Osteoblast (primary cell): ENCODE data around the gene KIAA0408. TPM values are rescaled to one million over a fixed set of nuclear protein-coding genes. Genes with fewer than 3 reads are reported as not detected.

ENCODE experiments used
- DNase-seq: peaks from one replicate; pipeline ENCODE4 v3.0.0; 2011; ENCODE audit warnings: low spot score, mixed read lengths; ENCODE audit not compliant: insufficient read length; ENCODE audit errors: missing footprints
- H2AFZ ChIP-seq: 2 replicates; pipeline ENCODE4 v1.6.0; 2011; ENCODE audit warnings: mild to moderate bottlenecking, low read length
- H3K27ac ChIP-seq: 2 replicates; pipeline ENCODE4 v1.5.1; 2011; ENCODE audit warnings: mild to moderate bottlenecking, low read depth, low read length, moderate library complexity
- H3K27me3 ChIP-seq: 2 replicates; pipeline ENCODE4 v1.6.0; 2012; ENCODE audit warnings: mild to moderate bottlenecking, control low read depth, inconsistent platforms, low read length, moderate library complexity; ENCODE audit not compliant: insufficient read depth
- H3K36me3 ChIP-seq: 2 replicates; pipeline ENCODE4 v1.5.1; 2011; ENCODE audit warnings: mild to moderate bottlenecking, low read length, control low read depth, moderate library complexity; ENCODE audit not compliant: insufficient read depth
- H3K4me1 ChIP-seq: 2 replicates; pipeline ENCODE4 v1.5.1; 2011; ENCODE audit warnings: mild to moderate bottlenecking, low read length, control low read depth, moderate library complexity; ENCODE audit not compliant: insufficient read depth
- H3K4me2 ChIP-seq: 2 replicates; pipeline ENCODE4 v1.6.0; 2011; ENCODE audit warnings: mild to moderate bottlenecking, low read length; ENCODE audit not compliant: insufficient read depth
- H3K4me3 ChIP-seq: fragments of 200-600 bp; sonication (generic); 3 replicates; pipeline ENCODE4 v1.5.1; 2012; ENCODE audit warnings: mild to moderate bottlenecking, low read length, inconsistent platforms; ENCODE audit not compliant: insufficient read depth
- H3K79me2 ChIP-seq: 2 replicates; pipeline ENCODE4 v1.6.0; 2012; ENCODE audit warnings: mild to moderate bottlenecking, low read length, control low read depth, inconsistent platforms; ENCODE audit not compliant: insufficient read depth
- H3K9me3 ChIP-seq: 2 replicates; pipeline ENCODE4 v1.5.1; 2011; ENCODE audit warnings: low read depth, low read length, control low read depth
- H4K20me1 ChIP-seq: 2 replicates; pipeline ENCODE4 v1.6.0; 2012; ENCODE audit warnings: mild to moderate bottlenecking, low read length, control low read depth; ENCODE audit not compliant: insufficient read depth
- total RNA-seq: library from RNA; depleted of rRNA; stranded (reverse); fragments of >200 nt; gene quantifications from 2 replicates; pipeline ENCODE4 v1.2.3, GENCODE V29; 2012
- TF ChIP-seq, protein P1 (sequence below): IDR thresholded peaks from 2 replicates; pipeline ENCODE4 v1.5.1; 2011; ENCODE audit warnings: mild to moderate bottlenecking, low read depth, low read length, moderate library complexity; ENCODE audit errors: extremely low read depth

Gene KIAA0408
- 1.8 and 2.5 TPM in 2 replicates for total RNA-seq

DNA sequence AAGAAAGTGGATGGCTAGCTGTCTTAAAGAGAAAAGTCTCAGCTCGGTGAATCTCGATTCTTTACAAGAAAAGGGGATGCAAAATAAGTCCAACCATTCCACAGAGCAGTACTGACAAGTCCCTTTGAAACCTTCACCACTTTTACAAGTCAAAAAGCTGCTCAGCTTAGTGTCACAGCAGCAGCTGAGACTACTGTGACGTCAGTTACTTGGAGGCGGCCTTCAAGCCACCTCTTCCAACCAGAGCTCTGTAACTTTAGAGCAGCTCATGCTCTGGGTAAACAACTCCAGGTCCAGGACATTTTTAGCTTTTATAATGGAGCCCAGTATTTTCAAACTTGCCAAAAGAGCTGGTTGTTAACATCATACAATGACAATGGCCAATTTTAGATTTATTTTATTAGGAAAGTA, at the start of gene KIAA0408:
KIAA0408 (minus strand) TSS at position 159 of the 411 bp plus-strand sequence. CDS start 5,408 bp downstream, outside the sequence.
- no peaks in the 10 kb centered on the region for H3K9me3 ChIP-seq
- peak within 1 kb of the TSS; percentile 57 for H3K4me3 ChIP-seq
- H4K20me1 ChIP-seq = no peaks in the 10 kb centered on the region
- no peaks in the 10 kb centered on the region for H3K36me3 ChIP-seq
- H3K27ac ChIP-seq = peak within 1 kb of the TSS; percentile 76
- peaks cover 36% of the 10 kb centered on the region for H3K4me1 ChIP-seq
- H3K27me3 ChIP-seq = no peaks in the 10 kb centered on the region
- no peak for DNase-seq
- TF ChIP-seq, protein P1, sequence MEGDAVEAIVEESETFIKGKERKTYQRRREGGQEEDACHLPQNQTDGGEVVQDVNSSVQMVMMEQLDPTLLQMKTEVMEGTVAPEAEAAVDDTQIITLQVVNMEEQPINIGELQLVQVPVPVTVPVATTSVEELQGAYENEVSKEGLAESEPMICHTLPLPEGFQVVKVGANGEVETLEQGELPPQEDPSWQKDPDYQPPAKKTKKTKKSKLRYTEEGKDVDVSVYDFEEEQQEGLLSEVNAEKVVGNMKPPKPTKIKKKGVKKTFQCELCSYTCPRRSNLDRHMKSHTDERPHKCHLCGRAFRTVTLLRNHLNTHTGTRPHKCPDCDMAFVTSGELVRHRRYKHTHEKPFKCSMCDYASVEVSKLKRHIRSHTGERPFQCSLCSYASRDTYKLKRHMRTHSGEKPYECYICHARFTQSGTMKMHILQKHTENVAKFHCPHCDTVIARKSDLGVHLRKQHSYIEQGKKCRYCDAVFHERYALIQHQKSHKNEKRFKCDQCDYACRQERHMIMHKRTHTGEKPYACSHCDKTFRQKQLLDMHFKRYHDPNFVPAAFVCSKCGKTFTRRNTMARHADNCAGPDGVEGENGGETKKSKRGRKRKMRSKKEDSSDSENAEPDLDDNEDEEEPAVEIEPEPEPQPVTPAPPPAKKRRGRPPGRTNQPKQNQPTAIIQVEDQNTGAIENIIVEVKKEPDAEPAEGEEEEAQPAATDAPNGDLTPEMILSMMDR = no peak
- H3K4me2 ChIP-seq = peak within 1 kb of the TSS; percentile 69
- peak within 1 kb of the TSS; percentile 78 for H2AFZ ChIP-seq
- no peaks in the 10 kb centered on the region for H3K79me2 ChIP-seq

DNA sequence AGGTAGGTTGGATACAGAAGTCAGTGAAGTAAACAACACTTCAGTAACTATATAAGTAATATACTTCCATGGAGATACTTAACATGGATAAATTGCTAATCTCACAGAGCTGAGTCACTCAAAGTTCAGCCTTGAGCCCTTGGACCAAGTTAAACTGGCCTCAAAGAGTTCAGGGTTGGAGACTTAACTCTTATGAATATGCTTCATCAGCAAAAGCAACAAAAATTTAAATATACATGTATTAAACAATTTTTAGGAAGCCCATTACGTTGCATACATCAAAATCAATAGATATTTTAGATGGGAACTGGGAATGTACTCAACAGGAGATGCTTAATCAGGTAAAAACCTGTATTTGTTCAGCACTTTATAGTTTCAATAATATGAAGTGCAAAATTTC, 47.7 kb upstream of the KIAA0408 start:
- Histone ChIP-seq H2AFZ (no peak overlapping the region), H3K4me3 (no peak overlapping the region), H4K20me1 (no peaks in the 10 kb centered on the region), H3K4me2 (no peak overlapping the region), H3K27me3 (no peaks in the 10 kb centered on the region), H3K9me3 (no peaks in the 10 kb centered on the region), H3K27ac (no peak overlapping the region), H3K36me3 (peaks cover 5% of the 10 kb centered on the region), H3K79me2 (no peaks in the 10 kb centered on the region), H3K4me1 (no peaks in the 10 kb centered on the region)
- TF ChIP-seq, protein P1 = no peak
- DNase-seq = no peak

DNA sequence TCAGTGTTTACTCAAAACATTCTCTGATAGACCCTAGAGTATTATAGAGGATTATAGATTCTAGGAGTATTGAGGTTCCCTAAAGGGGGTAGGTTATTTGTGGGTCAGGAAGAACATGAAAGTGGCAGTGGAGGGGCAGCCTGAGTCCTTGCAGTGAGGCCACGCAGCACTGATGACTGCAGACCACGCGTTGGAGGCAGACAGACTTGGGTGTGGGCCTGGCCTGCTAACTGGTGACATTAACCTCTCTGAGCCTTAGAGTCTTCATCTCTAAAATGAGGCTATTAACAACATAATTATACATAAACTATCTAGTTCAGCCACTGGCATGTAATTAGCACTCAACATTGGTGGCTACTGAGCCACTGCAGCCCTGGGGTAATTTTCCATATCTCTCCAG, 43.8 kb upstream of the KIAA0408 start:
- no peak for DNase-seq
- no peak overlapping the region for H3K4me2 ChIP-seq
- no peaks in the 10 kb centered on the region for H3K4me1 ChIP-seq
- TF ChIP-seq, protein P1 = no peak
- H3K79me2 ChIP-seq = no peaks in the 10 kb centered on the region
- H2AFZ ChIP-seq = no peak overlapping the region
- no peaks in the 10 kb centered on the region for H3K27me3 ChIP-seq
- no peaks in the 10 kb centered on the region for H3K9me3 ChIP-seq
- no peak overlapping the region for H3K4me3 ChIP-seq
- H4K20me1 ChIP-seq = no peaks in the 10 kb centered on the region
- no peaks in the 10 kb centered on the region for H3K36me3 ChIP-seq
- H3K27ac ChIP-seq = no peak overlapping the region

DNA sequence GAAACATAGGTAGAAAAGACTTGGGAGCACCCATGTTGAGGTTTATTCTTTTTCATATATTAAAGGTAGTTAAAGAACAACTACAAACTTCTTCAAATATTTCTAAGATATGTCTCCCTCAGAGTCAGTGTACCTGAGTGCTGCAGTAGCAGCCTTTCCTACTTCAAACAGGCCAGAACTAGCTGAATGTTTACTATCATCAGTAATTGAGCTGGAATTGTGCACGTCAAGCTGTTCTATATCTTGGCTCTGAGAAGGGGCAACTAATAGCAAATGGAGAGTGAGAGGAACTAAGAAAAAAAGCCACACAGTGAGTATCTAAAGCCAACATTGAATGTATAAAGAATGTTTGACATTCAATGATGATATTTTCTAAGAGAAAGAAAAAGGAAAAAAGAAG, 38.2 kb upstream of the KIAA0408 start:
- Histone ChIP-seq H3K79me2 (no peaks in the 10 kb centered on the region), H3K4me1 (no peaks in the 10 kb centered on the region), H3K27me3 (no peaks in the 10 kb centered on the region), H3K4me2 (no peak overlapping the region), H3K4me3 (no peak overlapping the region), H3K27ac (no peak overlapping the region), H4K20me1 (no peaks in the 10 kb centered on the region), H2AFZ (no peak overlapping the region), H3K9me3 (no peaks in the 10 kb centered on the region), H3K36me3 (no peaks in the 10 kb centered on the region)
- no peak for DNase-seq
- TF ChIP-seq, protein P1 = no peak
